Neural crest cell (in vitro differentiated cells): ENCODE results near the gene VMA21. TPM values are rescaled to one million over a fixed set of nuclear protein-coding genes. Genes with fewer than 3 reads are reported as not detected.

ENCODE experiments used
- DNase-seq: peaks from one replicate; pipeline ENCODE4 v3.0.0; 2021; ENCODE audit warnings: low read depth, mixed read lengths, low spot score
- H3K27ac Mint-ChIP-seq: one replicate; pipeline ENCODE4 v1.8.0; 2021; ENCODE audit warnings: mild to moderate bottlenecking, mixed read lengths; ENCODE audit not compliant: unreplicated experiment
- H3K27me3 Mint-ChIP-seq: 2 replicates; pipeline ENCODE4 v1.8.0; 2021; ENCODE audit warnings: low read depth, mild to moderate bottlenecking, mixed read lengths
- H3K36me3 Mint-ChIP-seq: 2 replicates; pipeline ENCODE4 v1.8.0; 2021; ENCODE audit warnings: low read depth, mild to moderate bottlenecking, mixed read lengths
- H3K4me1 Mint-ChIP-seq: 2 replicates; pipeline ENCODE4 v1.8.0; 2021; ENCODE audit warnings: mixed read lengths
- H3K4me3 Mint-ChIP-seq: one replicate; pipeline ENCODE4 v1.8.0; 2021; ENCODE audit warnings: mild to moderate bottlenecking, mixed read lengths
- H3K9me3 Mint-ChIP-seq: 2 replicates; pipeline ENCODE4 v1.8.0; 2021; ENCODE audit warnings: mixed read lengths
- total RNA-seq: library from RNA; stranded (reverse); gene quantifications from 2 replicates; pipeline ENCODE4 v1.2.1, GENCODE V29; 2021
- TF ChIP-seq, protein P1 (sequence below): fragments of 200-600 bp; sonication (generic); conservative IDR thresholded peaks from 2 replicates; pipeline ENCODE4 v1.5.0; 2021; ENCODE audit warnings: antibody characterized with exemption, mild to moderate bottlenecking

VMA21 gene
- total RNA-seq, 1 donor from 2014 or later: 51.3 TPM

DNA sequence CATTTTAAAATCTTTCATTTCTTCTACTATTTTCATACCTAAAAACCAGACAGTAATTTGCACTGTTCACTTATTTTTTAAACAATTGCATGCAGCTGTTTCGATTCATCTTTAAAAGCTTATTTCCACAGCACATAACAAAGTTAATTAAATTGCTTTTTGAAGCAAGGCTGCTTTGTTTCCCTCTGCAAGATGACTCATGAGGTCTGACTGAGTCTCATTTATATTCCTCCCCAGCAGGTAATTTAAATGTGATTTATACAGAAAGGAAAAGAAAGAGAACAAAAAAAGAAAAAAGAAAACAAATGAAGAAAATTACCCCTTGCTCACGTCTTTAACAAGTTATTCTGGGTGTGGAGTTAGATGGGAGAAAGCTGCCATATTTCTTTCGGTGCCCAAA lies 22.8 kb downstream of the VMA21 start:
- no peak for DNase-seq
- Mint-ChIP-seq H3K9me3 (peaks cover 3% of the 10 kb centered on the region), H3K4me1 (peaks cover 12% of the 10 kb centered on the region), H3K36me3 (peaks cover 5% of the 10 kb centered on the region), H3K4me3 (no peak overlapping the region), H3K27me3 (no peaks in the 10 kb centered on the region), H3K27ac (no peak overlapping the region)
- TF ChIP-seq, protein P1, sequence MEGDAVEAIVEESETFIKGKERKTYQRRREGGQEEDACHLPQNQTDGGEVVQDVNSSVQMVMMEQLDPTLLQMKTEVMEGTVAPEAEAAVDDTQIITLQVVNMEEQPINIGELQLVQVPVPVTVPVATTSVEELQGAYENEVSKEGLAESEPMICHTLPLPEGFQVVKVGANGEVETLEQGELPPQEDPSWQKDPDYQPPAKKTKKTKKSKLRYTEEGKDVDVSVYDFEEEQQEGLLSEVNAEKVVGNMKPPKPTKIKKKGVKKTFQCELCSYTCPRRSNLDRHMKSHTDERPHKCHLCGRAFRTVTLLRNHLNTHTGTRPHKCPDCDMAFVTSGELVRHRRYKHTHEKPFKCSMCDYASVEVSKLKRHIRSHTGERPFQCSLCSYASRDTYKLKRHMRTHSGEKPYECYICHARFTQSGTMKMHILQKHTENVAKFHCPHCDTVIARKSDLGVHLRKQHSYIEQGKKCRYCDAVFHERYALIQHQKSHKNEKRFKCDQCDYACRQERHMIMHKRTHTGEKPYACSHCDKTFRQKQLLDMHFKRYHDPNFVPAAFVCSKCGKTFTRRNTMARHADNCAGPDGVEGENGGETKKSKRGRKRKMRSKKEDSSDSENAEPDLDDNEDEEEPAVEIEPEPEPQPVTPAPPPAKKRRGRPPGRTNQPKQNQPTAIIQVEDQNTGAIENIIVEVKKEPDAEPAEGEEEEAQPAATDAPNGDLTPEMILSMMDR: no peak

DNA sequence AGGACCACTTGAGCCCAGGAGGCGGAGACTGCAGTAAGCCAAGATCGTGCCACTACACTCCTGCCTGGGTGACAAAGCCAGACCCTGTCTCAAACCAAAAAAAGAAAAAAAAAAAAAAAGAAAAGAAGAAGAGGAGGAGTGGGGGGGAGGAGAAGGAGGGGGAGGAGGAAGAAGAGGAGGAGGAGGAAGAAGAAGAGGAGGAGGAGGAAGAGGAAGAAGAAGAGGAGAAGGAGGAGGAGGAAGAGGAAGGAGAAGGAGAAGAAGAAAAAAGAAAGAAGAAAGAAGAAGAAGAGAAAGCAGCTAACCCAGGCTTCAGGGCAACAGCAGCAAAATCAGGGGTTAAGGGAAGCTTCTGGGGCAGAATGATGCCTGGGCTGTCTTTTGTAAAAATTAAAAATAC lies 27.5 kb downstream of the VMA21 start:
- H3K4me1 Mint-ChIP-seq: peaks cover 6% of the 10 kb centered on the region
- no peaks in the 10 kb centered on the region for H3K9me3 Mint-ChIP-seq
- H3K27me3 Mint-ChIP-seq: no peaks in the 10 kb centered on the region
- no peaks in the 10 kb centered on the region for H3K36me3 Mint-ChIP-seq
- TF ChIP-seq, protein P1: no peak
- H3K27ac Mint-ChIP-seq: no peak overlapping the region
- DNase-seq: no peak
- H3K4me3 Mint-ChIP-seq: no peak overlapping the region

DNA sequence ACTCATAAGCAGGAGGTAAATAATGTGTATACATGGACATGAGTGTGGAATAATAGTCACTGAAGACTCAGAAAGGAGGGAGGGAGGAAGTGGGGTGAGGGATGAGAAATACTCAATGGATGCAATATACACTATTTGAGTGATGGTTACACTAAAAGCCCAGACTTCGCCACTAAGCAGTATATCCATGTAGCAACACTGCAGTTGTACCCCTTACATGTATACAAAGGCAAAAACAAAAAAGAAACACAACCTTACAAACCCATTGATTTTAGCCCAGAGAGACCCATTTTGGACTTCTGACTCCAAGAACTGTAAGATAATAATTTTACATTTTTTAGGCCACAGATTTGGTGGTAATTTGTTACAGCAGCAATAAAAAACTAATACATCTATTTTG lies 51.5 kb downstream of the VMA21 start:
- Mint-ChIP-seq H3K9me3 (peaks cover 17% of the 10 kb centered on the region), H3K4me3 (no peak overlapping the region), H3K4me1 (no peaks in the 10 kb centered on the region), H3K36me3 (peaks cover 2% of the 10 kb centered on the region), H3K27ac (no peak overlapping the region), H3K27me3 (no peaks in the 10 kb centered on the region)
- TF ChIP-seq, protein P1: no peak
- DNase-seq: no peak

DNA sequence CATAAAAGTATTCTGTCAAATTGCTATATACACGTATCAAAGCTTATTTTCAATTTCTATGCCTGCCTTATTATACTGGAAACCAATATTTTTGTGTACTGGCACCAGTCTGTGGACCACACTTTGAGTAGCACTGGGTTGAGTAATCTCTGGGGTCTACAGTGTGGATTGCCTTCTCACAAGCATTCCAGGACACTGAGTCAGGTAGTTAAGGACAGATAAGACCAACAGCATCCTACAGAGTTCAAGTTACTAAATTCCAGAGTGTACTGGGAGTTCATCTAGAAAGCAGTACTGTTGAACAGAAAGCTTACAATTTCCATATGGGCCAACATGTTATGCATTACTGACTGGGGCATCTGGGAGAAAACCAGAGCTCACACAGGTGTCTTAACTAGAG lies 61.8 kb downstream of the VMA21 start:
- Mint-ChIP-seq H3K27me3 (no peaks in the 10 kb centered on the region), H3K36me3 (peaks cover 2% of the 10 kb centered on the region), H3K4me1 (no peaks in the 10 kb centered on the region), H3K4me3 (no peak overlapping the region), H3K9me3 (peaks cover 10% of the 10 kb centered on the region), H3K27ac (no peak overlapping the region)
- no peak for DNase-seq
- TF ChIP-seq, protein P1: no peak

Other genes with a start within 250 kb of the VMA21 start
- gene GPR50, start 220.6 kb upstream of the VMA21 start, total RNA-seq: 3.7 and 4.4 TPM in 2 replicates
- not detected in 2 replicates for gene PASD1, start 166.5 kb downstream of the VMA21 start, total RNA-seq